Nephron progenitor cell (in vitro differentiated cells): Measurements from ENCODE around the gene PPIP5K1.
"Not testable (repeated sequence)": the region's sequence is repeated elsewhere in the genome, so short reads cannot be mapped to it uniquely, and the experiment has no call there.

Source experiments
- DNase-seq: peaks from one replicate; pipeline ENCODE4 v3.0.0; 2021
- H3K27ac Mint-ChIP-seq: 2 replicates; pipeline ENCODE4 v1.8.0; 2021; ENCODE audit warnings: mild to moderate bottlenecking, moderate library complexity, mixed read lengths
- H3K27me3 Mint-ChIP-seq: 2 replicates; pipeline ENCODE4 v1.8.0; 2021; ENCODE audit warnings: mild to moderate bottlenecking, low read depth, mixed read lengths; ENCODE audit not compliant: poor library complexity
- H3K36me3 Mint-ChIP-seq: 2 replicates; pipeline ENCODE4 v1.8.0; 2021; ENCODE audit warnings: low read depth, mixed read lengths
- H3K4me1 Mint-ChIP-seq: 2 replicates; pipeline ENCODE4 v1.8.0; 2021; ENCODE audit warnings: mixed read lengths
- H3K4me3 Mint-ChIP-seq: 2 replicates; pipeline ENCODE4 v1.8.0; 2021; ENCODE audit warnings: mild to moderate bottlenecking, moderate library complexity, mixed read lengths
- H3K9me3 Mint-ChIP-seq: 2 replicates; pipeline ENCODE4 v1.8.0; 2021; ENCODE audit warnings: mild to moderate bottlenecking, moderate library complexity, mixed read lengths
- CTCF ChIP-seq: fragments of 200-600 bp; sonication (generic); IDR thresholded peaks from 2 replicates; pipeline ENCODE4 v1.5.0; 2021; ENCODE audit warnings: antibody characterized with exemption

PPIP5K1 gene

GRCh38 chr15:43574607-43575006 lies 15.4 kb downstream of the PPIP5K1 start:
- H3K27ac Mint-ChIP-seq, H3K4me3 Mint-ChIP-seq, H3K4me1 Mint-ChIP-seq: not testable (repeated sequence)

GRCh38 chr15:43566615-43567014 lies 23.4 kb downstream of the PPIP5K1 start:
- H3K27me3 Mint-ChIP-seq, DNase-seq, H3K4me3 Mint-ChIP-seq, H3K4me1 Mint-ChIP-seq, H3K9me3 Mint-ChIP-seq, H3K27ac Mint-ChIP-seq, H3K36me3 Mint-ChIP-seq: not testable (repeated sequence)

More at GRCh38 chr15:43574607-43575006, 15.4 kb downstream of the PPIP5K1 start:
- H3K9me3 Mint-ChIP-seq, DNase-seq, H3K36me3 Mint-ChIP-seq, H3K27me3 Mint-ChIP-seq: not testable (repeated sequence)

GRCh38 chr15:43563793-43564192 lies 26.2 kb downstream of the PPIP5K1 start:
- H3K27ac Mint-ChIP-seq, H3K4me1 Mint-ChIP-seq, DNase-seq, H3K4me3 Mint-ChIP-seq, H3K36me3 Mint-ChIP-seq, H3K9me3 Mint-ChIP-seq, H3K27me3 Mint-ChIP-seq: not testable (repeated sequence)

- not testable (repeated sequence) for H3K27ac Mint-ChIP-seq, H3K9me3 Mint-ChIP-seq, DNase-seq, H3K4me3 Mint-ChIP-seq, H3K4me1 Mint-ChIP-seq, H3K36me3 Mint-ChIP-seq, H3K27me3 Mint-ChIP-seq
Observed at GRCh38 chr15:43562753-43563152, 27.3 kb downstream of the PPIP5K1 start.

- no peak overlapping the region for H3K27ac Mint-ChIP-seq
- DNase-seq = no peak
- H3K4me3 Mint-ChIP-seq = no peak overlapping the region
- H3K36me3 Mint-ChIP-seq = peaks cover 19% of the 10 kb centered on the region
- H3K4me1 Mint-ChIP-seq = no peaks in the 10 kb centered on the region
- no peaks in the 10 kb centered on the region for H3K9me3 Mint-ChIP-seq
- H3K27me3 Mint-ChIP-seq = no peaks in the 10 kb centered on the region
- TF ChIP-seq CTCF = no peak
Observed at GRCh38 chr15:43552986-43553385, 37.0 kb downstream of the PPIP5K1 start.

GRCh38 chr15:43552256-43552655 lies 37.8 kb downstream of the PPIP5K1 start:
- no peaks in the 10 kb centered on the region for H3K27me3 Mint-ChIP-seq

GRCh38 chr15:43550527-43551363 lies 39.3 kb downstream of the PPIP5K1 start:
- H3K27ac Mint-ChIP-seq = peak overlapping the region; percentile 41
- no peak for TF ChIP-seq CTCF

More at GRCh38 chr15:43552256-43552655, 37.8 kb downstream of the PPIP5K1 start:
- DNase-seq = no peak
- no peak overlapping the region for H3K27ac Mint-ChIP-seq
- H3K4me3 Mint-ChIP-seq = no peak overlapping the region
- peaks cover 25% of the 10 kb centered on the region for H3K36me3 Mint-ChIP-seq
- peaks cover 7% of the 10 kb centered on the region for H3K9me3 Mint-ChIP-seq
- no peaks in the 10 kb centered on the region for H3K4me1 Mint-ChIP-seq
- no peak for TF ChIP-seq CTCF

GRCh38 chr15:43547539-43547938 lies 42.5 kb downstream of the PPIP5K1 start:
- no peak for DNase-seq
- H3K27me3 Mint-ChIP-seq = no peaks in the 10 kb centered on the region
- H3K9me3 Mint-ChIP-seq = peaks cover 28% of the 10 kb centered on the region
- no peak for TF ChIP-seq CTCF
- H3K36me3 Mint-ChIP-seq = peaks cover 37% of the 10 kb centered on the region
- H3K4me3 Mint-ChIP-seq = no peak overlapping the region
- no peak overlapping the region for H3K27ac Mint-ChIP-seq
- H3K4me1 Mint-ChIP-seq = no peaks in the 10 kb centered on the region

More at GRCh38 chr15:43550527-43551363, 39.3 kb downstream of the PPIP5K1 start:
- peaks cover 18% of the 10 kb centered on the region for H3K9me3 Mint-ChIP-seq
- no peak for DNase-seq
- peaks cover 37% of the 10 kb centered on the region for H3K36me3 Mint-ChIP-seq
- H3K4me3 Mint-ChIP-seq = no peak overlapping the region
- H3K27me3 Mint-ChIP-seq = no peaks in the 10 kb centered on the region
- H3K4me1 Mint-ChIP-seq = no peaks in the 10 kb centered on the region
